ENCODE data around the gene FBXL19.

Gene FBXL19

DNA sequence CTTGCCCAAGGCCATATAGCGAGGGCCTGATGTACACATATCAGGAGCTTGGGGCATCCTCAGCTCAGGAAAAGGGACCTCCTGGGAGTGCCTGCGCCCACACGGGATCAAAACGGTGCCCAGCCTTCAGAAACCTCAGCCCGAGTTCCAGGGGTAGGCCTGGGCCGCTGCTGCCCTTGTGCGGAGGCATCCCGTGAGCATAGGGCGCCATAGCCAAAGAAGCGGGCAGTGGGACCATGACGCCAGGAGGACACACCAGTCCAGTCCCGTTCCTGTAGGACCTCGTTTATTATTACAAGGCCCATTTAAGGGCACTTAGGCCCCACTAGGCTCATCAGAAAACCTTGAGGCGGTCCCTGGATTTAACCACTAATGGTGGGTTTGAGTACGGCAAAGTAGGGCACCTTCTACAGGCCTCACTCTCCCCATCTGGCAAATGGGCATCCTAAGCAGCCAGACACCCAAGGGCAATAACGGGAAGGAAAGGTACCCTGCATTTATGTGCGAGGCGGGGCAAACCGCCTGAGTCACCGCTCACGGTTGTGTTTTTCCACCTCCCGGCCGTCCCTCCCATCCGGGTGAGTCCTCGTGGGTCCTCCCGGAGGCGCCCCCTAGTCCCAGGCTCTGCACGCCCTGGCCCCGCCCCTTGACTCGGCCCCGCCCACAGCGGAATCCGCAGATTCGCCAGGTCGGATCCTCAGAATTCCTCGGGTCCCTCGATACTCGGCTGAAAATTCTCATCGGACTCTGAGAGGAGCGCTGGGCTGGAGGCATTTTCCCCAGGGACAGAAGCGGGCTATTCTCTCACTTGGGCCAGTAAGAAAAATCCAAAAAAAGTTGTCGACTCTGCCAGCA is 33.5 kb downstream of the FBXL19 start:
- TF ChIP-seq, protein P1, sequence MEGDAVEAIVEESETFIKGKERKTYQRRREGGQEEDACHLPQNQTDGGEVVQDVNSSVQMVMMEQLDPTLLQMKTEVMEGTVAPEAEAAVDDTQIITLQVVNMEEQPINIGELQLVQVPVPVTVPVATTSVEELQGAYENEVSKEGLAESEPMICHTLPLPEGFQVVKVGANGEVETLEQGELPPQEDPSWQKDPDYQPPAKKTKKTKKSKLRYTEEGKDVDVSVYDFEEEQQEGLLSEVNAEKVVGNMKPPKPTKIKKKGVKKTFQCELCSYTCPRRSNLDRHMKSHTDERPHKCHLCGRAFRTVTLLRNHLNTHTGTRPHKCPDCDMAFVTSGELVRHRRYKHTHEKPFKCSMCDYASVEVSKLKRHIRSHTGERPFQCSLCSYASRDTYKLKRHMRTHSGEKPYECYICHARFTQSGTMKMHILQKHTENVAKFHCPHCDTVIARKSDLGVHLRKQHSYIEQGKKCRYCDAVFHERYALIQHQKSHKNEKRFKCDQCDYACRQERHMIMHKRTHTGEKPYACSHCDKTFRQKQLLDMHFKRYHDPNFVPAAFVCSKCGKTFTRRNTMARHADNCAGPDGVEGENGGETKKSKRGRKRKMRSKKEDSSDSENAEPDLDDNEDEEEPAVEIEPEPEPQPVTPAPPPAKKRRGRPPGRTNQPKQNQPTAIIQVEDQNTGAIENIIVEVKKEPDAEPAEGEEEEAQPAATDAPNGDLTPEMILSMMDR (IDR thresholded peaks at IDR 0.05; ENCODE audit: low read depth, low read length) = peak; percentile 31
- DNase-seq (ENCODE audit: extremely low read depth, low read depth) = no peak

DNA sequence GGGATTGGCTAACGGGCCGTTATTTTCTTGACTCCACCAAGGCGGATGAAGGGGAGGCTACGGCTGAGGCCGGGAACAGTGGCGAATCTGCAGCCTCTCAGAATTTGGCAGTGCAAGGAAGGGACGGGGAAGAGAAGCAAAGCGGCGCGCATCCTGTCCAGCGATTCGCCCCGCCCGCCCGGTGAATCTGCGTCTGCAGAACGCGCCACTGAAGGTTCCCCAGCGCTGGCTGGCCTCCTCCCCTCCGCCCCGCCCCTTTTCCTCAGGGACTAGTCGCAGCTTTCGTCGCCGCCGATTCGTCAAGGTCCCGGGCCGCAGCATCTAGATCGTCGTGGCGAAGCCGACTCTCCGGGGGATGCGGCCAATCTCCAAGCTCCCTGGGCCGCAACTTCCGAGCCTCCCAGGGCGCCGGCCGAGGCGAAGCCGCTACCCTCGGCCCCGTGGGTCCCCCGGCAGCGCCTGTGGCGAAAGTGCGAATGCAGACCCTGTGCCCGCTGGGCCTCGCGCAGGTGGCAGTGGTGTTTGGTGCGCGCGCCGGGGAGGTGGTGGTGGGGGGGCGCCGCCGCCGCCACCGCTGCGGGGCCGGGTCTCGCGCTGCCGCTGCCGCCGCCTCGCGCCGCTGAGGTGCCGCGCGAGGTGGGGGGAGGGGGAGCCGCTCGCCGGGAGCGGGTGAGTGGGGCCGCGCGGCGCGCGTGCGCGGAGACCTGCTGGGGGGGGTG is 34.2 kb downstream of the FBXL19 start, which contains the start of gene SETD1A:
TSS of gene SETD1A (plus strand) at position 299 of the 719 bp plus-strand sequence. CDS start 978 bp downstream, outside the sequence.
- TF ChIP-seq, protein P1 (IDR thresholded peaks at IDR 0.05; ENCODE audit: low read depth, low read length) = no peak
- DNase-seq (ENCODE audit: extremely low read depth, low read depth) = peak; percentile 90

DNA sequence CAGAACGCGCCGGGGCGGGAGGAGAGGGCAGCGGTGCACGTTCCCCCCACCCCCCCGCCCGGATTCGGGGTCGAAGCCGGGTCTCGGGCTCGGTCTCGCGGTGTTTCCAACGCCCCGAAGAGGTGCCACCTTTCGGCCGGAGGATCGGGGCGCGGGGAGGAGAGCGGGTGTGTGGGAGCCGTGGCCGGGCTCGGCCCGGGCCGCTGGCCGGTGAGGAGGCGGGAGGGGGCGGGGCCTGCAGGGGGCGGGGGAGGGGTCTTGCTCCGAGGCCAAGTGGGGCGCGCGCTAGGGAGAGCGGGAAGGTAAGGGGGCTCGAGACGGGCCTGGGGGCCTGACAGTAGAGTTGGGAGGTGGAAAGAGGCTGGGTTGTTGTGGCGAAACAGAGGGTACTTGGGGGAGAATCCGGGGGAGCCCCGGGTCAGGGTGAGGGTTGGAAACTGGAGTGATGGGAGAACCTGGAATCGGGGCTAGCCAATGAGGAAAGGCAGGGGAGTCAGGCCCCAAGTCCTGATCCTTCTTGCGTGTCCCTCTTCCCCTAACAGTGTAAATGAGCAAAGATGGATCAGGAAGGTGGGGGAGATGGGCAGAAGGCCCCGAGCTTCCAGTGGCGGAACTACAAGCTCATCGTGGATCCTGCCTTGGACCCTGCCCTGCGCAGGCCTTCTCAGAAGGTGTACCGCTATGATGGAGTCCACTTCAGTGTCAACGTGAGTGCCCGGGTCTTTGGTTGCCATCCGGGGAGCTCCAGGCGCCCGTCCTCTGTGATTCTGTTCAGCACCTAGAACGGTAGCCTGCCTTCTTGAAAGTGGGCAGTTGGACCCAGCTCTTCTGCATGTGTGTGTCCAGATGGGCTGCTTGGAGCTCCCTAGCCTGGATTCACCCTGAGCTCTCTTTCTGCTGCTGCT is 35.1 kb downstream of the FBXL19 start:
- DNase-seq (ENCODE audit: extremely low read depth, low read depth) = no peak
- TF ChIP-seq, protein P1 (IDR thresholded peaks at IDR 0.05; ENCODE audit: low read depth, low read length) = no peak

DNA sequence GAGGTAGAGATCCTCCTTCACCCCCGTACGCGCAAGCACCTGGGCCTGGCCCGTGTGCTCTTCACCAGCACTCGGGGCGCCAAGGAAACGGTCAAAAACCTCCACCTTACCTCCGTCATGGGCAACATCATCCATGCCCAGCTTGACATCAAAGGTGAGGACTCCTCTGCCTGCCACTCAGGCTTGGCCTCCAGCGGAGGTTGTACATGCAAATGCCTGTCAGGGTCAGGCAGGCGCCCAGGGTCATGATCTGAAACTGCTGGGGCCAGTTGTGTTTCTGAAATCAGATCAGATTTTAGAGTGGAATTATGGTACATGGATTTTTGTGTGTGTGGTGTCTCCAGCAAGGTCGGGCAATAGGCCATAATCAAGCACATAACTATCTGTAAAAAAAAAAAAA is 38.0 kb downstream of the FBXL19 start:
- DNase-seq (ENCODE audit: extremely low read depth, low read depth) = no peak
- TF ChIP-seq, protein P1 (IDR thresholded peaks at IDR 0.05; ENCODE audit: low read depth, low read length) = no peak

DNA sequence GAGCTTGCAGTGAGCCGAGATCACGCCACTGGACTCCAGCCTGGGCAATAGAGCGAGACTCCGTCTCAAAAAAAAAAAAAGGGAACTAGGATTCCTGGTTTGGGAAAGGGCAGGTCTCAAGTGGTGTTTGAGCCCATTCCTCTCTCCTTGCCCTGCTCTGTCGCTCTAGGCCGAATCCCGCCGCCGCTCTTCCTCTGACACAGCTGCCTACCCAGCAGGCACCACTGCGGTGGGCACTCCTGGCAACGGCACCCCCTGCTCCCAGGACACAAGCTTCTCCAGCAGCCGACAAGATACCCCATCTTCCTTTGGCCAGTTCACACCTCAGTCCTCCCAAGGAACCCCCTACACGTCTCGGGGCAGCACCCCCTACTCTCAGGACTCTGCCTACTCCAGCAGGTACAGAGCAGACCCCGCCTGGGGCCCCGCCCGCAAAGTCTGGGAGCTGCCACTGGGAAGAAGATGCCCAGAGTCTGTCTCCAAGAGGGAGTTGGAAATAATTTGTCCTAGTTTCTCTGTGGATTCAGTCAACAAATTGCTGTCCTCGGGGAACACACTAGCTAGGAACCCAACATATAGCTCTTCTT is 40.6 kb downstream of the FBXL19 start:
- TF ChIP-seq, protein P1 (IDR thresholded peaks at IDR 0.05; ENCODE audit: low read depth, low read length) = no peak
- no peak for DNase-seq (ENCODE audit: extremely low read depth, low read depth)

DNA sequence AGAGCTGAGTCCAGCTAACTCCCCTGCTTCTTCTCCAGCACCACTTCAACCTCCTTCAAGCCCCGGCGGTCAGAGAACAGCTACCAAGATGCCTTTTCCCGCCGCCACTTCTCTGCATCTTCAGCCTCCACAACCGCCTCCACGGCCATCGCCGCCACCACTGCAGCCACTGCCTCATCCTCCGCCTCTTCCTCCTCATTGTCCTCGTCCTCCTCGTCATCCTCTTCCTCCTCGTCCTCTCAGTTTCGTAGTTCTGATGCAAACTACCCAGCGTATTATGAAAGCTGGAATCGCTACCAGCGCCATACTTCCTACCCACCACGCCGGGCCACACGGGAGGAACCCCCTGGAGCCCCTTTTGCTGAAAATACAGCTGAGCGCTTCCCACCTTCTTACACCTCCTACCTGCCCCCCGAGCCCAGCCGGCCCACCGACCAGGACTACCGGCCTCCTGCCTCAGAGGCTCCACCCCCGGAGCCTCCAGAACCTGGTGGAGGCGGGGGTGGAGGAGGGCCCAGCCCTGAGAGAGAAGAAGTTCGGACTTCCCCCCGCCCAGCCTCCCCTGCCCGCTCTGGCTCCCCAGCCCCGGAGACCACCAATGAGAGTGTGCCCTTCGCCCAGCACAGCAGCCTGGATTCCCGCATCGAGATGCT is 41.3 kb downstream of the FBXL19 start:
- TF ChIP-seq, protein P1 (IDR thresholded peaks at IDR 0.05; ENCODE audit: low read depth, low read length) = no peak
- no peak for DNase-seq (ENCODE audit: extremely low read depth, low read depth)
